CD4-positive, alpha-beta T cell treated with Interleukin-12 subunit alpha and Interleukin-12 subunit beta, for 1 hour (primary cell): Measurements from ENCODE around the gene QTRT2.

Source experiments
- DNase-seq: peaks from one replicate; pipeline ENCODE4 v3.0.0-alpha.2; 2020

QTRT2 gene

DNA sequence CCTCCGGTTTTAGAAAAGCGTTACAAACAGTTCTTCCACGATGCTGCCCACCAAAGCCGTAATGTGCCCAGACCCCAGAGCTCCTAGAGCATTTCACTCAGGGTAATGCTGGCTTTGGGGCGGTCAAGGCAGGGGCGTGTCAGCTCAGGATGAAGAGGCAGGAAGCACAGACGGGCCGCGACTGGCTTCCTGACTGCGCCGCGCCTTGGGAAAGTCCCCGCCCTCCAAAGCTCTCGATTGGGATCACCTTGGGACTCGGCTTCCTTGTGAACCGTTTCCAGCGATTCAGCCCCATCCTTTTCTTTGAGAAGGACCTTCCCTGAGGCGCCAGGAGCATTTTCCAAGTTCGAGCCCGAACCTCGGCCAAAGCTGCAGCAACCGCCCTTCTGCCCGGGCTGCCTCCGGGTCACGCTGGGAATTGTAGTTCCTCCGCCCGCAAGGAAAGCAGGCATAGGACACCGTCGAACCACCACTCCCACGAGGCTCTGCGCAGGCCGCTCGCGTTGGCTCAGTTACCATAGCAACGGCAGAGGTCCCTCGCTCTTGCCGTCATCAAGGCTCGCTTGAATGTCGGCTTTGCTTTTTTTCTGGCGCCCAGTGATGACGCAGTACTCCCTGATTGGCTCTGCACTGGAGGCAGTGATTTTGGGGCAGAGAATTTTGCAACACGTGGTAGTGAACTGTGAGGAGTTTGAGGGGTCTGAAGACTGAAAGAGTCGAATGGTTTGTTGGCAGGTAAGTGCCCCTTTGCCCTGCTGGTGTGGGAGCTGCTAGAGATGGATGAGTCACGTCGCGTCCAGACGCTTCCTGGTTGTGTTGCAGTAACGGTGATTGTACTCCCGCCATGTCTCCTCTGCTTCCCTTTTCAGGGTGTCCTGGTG is at the start of gene QTRT2, which contains the start of gene CCDC191:
Gene QTRT2 (plus strand): TSS at position 608 of the 881 bp plus-strand sequence. CDS start 8,521 bp downstream, outside the sequence.
Gene CCDC191 (minus strand): TSS at position 397 of the 881 bp plus-strand sequence. CDS start 60 bp downstream, at position 337.
- DNase-seq, result peak; percentile 99

DNA sequence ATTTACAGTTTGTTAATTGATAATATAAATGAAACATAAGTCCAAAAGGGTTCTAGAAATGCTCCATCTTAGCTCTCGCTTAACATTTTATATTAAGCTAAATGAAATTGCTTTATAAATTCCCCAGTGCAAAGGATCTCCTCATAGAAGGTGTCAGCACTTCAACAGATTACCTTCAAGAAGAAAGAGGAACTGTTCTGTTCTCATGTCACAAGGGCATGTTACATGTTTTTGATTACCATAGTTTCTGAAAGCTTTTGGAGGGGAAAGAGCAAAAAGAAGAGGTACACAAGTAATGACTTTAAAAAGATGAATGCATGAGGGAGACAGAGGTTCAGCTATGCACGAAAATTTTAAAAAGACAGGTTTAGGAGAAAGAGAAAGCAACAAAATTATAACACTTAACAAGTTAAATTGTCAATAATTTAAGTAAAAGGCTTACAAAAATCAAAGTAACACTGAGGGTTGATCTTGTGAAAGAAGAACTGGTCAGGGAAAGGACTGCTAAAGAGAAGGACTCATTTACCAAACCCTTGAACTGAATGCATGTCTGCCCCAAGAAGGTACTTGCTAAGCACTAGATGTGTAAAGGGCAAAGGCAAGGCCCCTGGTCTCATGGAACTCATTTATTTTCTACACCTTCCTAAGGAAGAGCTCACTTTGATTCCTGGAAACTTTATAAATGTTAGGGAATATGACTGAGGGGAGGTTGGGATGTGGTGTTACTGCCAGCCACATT is 45.3 kb upstream of the QTRT2 start:
- DNase-seq, result no peak

- no peak for DNase-seq
These were observed 42.3 kb upstream of the QTRT2 start for GRCh38 chr3:114014211-114014610.

- DNase-seq, result no peak
These were observed 37.1 kb upstream of the QTRT2 start for GRCh38 chr3:114019486-114019885.

- DNase-seq, result no peak
These were observed 35.6 kb upstream of the QTRT2 start for GRCh38 chr3:114020907-114021306.

GRCh38 chr3:114022145-114022802 is 34.3 kb upstream of the QTRT2 start:
- no peak for DNase-seq

DNA sequence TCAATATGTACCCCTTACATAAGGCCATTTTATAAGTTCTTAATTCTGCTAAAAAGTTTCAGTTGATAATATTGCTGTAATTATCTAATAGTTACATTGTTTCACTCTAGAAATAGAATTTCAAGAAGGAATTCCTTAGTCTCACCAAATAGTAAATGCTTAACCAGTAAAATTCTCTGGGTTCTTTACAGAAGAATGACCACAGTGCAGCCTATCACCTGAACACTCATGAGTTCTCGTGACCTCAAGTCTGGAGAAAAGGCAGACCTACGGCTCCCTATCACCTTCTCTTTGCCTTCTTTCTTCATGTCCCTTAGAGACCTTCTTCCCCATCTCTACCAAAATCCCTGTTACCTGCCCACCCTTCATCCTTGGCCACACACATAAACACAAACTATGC is 31.1 kb upstream of the QTRT2 start:
- no peak for DNase-seq

DNA sequence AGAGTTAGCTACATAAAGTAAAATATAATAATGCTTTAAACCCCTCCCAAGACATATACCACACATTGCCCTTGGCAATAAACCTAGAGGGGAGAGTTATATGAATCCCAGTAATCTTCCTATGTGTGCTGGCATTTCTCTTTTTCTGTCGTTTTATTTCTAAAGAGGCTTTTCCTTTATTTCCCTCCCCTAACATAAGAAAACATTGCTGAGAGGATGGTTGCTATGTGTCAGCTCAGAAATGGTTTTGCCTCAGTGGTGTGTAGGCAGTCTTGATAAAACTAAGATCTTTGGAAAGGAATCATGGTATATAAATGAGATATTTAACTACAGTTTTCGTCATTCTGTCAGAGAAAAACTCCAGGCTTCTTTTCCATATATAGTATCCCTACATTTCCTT is 30.2 kb upstream of the QTRT2 start:
- no peak for DNase-seq

GRCh38 chr3:114033721-114034120 is 22.8 kb upstream of the QTRT2 start:
- no peak for DNase-seq

- no peak for DNase-seq
These were observed 22.3 kb upstream of the QTRT2 start for GRCh38 chr3:114034211-114034610.

DNA sequence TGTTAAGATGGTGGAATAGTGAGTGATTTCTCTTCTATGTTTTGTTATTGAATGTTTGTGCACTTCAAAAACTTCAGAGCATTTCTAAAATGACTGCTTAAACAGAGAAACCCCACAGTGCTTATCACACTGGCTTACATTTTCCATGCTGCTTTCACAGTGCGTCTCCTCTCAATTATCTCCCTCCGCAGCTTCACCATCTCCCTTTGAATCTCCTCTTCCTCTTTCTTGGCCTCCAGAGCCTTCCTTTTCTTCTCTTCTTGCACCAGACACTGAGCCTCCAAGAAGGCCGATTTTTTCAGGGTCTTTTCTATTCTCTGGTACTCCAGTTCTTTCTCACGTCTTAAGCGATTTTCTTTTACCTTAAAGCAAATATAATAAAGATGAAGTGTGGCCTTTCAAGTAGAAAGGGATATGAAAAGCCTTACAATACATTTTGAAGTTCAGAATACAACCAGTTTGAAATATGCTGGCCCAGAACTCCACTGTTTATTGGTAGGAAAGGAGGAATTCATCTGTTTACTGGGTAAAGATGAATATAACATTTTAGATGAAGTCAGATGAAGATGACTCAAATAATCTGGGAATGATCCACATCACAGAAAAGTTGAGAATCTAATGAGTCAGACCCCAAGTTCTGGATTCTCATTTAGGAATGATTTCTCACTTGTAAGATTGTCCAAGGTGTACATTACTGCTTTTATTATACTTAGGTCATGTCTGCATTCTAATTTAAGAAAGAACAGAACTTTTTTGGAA is 21.6 kb upstream of the QTRT2 start:
- no peak for DNase-seq

DNA sequence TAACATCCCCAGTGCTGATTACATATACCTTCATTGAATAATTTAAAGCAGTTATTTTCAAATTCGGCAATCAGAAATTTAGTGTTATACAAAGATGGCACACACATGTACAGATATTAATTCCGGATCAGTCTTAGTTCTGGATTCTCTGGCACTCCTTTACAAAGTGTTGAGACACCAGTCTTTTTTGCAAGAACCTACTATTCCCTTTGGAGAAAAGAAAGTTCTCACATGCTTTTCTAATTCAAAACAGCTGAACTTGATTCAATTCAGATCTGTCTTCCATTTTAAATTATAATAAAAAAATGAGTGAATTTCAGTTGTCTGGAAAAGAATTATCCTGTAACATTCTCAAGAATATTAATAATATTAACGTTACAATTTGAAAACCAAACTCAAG is 20.6 kb upstream of the QTRT2 start:
- DNase-seq, result no peak

DNA sequence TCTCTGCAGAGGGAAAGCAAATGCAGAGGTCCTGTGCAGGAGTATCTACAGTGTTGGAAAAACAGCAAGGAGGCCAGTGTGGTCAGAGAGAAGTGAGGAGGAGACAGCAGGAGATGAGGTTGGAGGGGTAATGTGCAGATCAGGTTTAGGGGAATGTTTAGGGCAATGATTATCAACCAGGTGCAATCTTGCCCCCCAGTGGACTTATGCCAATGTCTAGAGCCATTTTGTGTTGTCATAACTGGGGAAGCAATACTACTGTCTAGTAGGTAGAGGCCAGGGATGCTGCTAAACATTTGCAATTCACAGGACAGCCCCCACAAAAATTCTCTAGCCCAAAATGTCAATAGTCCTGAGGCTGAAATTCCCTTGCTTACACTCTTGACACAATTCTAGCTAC is 13.3 kb upstream of the QTRT2 start:
- no peak for DNase-seq

DNA sequence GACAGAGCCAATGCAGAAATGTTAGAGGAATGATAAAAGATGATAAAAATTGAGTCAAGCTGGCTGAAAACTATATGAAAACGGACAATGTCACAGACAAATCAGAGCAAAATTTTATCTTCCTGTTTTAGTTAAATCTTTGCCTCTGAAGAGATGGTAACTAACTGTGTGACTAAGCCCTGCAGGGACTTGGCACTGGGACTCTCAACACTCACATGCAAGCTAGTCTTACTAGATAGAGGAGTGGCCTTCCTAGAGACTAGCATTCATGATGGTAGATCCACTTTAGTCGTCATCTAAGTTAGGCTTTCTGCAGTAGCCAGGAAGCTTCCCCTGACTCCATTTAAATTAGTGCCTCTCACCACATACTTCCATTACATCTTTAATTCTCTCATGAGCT is 4.3 kb upstream of the QTRT2 start:
- no peak for DNase-seq

DNA sequence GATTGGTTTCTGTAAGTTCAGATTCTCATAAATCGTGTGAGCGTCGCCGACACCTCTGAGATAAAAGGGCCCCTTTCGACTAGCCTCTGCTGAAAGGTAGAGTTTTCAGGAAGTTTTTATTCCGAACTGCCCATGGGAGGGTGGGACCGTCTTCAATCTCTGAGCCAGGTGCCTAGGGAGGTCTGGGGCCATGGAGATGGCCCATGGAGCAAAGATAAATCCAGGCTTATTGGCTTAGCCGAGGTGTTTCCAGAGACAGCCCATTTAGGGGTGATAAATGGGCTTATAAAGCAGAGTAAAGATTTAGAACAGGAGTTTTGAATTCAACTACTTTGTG is 442 bp downstream of the QTRT2 start:
- no peak for DNase-seq

- no peak for DNase-seq
These were observed 2.1 kb downstream of the QTRT2 start for GRCh38 chr3:114058646-114059045.

GRCh38 chr3:114060906-114061655 is 4.5 kb downstream of the QTRT2 start:
- DNase-seq, result no peak

DNA sequence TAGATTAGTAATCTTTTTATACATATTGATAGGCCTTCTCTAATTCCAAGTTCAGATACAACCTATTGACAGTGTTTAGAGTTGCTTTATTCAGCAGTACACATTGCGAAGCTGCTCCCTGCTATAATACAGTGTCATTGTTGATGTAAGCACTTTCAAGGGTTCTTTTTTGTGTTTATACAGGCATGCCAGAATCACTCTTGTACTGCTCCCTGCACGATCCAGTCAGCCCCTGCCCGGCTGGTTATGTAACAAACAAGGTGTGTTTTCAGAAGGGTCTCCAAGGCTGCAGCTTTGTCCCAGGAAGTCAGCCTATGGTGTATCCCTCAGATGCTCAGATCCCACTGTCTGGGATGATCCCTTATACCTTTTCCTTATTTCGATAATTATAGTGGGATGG is 11.3 kb downstream of the QTRT2 start:
- no peak for DNase-seq

DNA sequence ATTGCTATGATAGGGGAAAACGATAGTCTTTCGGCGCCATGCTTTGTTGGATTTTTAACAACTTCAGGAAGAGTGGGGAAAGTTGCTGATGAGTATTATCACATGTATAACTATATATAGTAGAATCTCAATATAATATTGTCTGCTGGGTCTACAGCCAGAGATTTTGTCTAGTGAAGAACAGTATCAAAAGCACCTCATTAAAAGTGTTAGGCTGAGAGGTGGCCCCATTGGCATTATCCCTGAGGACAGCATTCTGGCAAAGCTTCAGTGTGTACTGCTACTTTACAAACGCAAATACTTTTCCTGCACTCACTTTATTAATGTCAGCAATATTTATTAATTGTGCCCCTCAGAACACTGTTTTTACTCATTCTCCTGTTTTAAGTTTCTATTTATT is 11.8 kb downstream of the QTRT2 start:
- no peak for DNase-seq

DNA sequence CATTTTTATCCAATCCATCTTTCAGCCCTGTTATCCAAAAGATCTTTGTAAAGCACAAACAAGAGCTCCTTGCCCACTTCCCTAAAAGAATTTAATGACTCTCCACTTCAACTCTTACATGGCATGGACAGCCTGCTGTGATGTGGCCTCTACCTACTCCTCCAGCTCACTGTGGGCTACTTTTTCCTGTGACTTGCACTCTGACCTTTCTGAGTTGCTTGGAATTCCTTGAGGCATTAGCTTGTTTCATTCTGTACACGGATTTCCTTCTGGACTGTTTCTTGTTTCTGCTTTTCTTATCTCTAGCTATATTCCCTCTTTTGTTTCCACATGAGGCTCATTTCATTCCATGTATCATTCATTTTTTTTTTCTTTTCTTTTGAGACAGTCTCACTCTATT is 15.2 kb downstream of the QTRT2 start:
- no peak for DNase-seq

GRCh38 chr3:114076711-114077110 is 20.2 kb downstream of the QTRT2 start:
- DNase-seq, result no peak

DNA sequence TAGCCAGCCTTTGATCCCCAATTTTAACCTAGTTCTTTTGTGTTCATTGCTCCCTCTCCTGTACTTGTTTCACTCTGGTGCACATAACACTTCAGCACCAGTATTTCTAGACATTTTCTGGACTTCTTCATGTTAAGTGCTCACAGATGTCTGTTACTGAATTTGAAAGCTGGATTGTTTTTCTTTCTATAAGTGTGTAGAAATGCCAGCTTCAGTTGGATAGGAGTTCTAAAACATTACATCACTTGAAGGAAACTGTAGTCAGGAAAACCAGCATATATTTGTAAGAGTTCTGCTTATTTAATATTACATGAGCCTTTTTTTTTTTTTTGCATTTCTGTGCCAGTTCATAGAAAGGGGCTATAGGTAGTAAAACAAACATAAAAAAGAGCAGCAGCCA is 21.6 kb downstream of the QTRT2 start:
- no peak for DNase-seq
